KMS-11 (cell line): Measurements from ENCODE around the gene AARS2.
"Not testable (repeated sequence)": the region's sequence is repeated elsewhere in the genome, so short reads cannot be mapped to it uniquely, and the experiment has no call there.

ENCODE experiments used
- H2AFZ ChIP-seq: fragments of 200-600 bp; sonication (generic); 2 replicates; pipeline ENCODE4 v1.6.1; 2016; ENCODE audit warnings: antibody characterized with exemption, mixed run types, low read depth
- H3K27ac ChIP-seq: fragments of 200-600 bp; sonication (generic); 2 replicates; pipeline ENCODE4 v1.6.1; 2016; ENCODE audit warnings: mild to moderate bottlenecking, mixed run types
- H3K27me3 ChIP-seq: fragments of 200-600 bp; sonication (generic); 2 replicates; pipeline ENCODE4 v1.6.1; 2017; ENCODE audit warnings: mild to moderate bottlenecking, low read depth, mixed run types, moderate library complexity; ENCODE audit not compliant: insufficient read depth
- H3K36me3 ChIP-seq: fragments of 200-600 bp; sonication (generic); 2 replicates; pipeline ENCODE4 v1.6.1; 2017; ENCODE audit warnings: mild to moderate bottlenecking, mixed run types; ENCODE audit not compliant: insufficient read depth
- H3K4me1 ChIP-seq: fragments of 200-600 bp; sonication (generic); 2 replicates; pipeline ENCODE4 v1.6.1; 2016; ENCODE audit warnings: mild to moderate bottlenecking, low read depth, mixed run types; ENCODE audit not compliant: poor library complexity, severe bottlenecking
- H3K4me2 ChIP-seq: fragments of 200-600 bp; sonication (generic); 2 replicates; pipeline ENCODE4 v1.7.0; 2016; ENCODE audit warnings: mild to moderate bottlenecking, mixed run types
- H3K4me3 ChIP-seq: fragments of 200-600 bp; sonication (generic); IDR thresholded peaks from 2 replicates; pipeline ENCODE4 v1.6.1; 2017; ENCODE audit warnings: low read depth, low read length, mixed read lengths; ENCODE audit not compliant: insufficient read depth
- H3K79me2 ChIP-seq: fragments of 200-600 bp; sonication (generic); 2 replicates; pipeline ENCODE4 v1.6.1; 2016; ENCODE audit warnings: low read depth, mixed run types; ENCODE audit not compliant: insufficient read depth
- H3K9ac ChIP-seq: fragments of 200-600 bp; sonication (generic); 2 replicates; pipeline ENCODE4 v1.6.1; 2016; ENCODE audit warnings: mild to moderate bottlenecking, mixed run types
- H4K20me1 ChIP-seq: fragments of 200-600 bp; sonication (generic); 2 replicates; pipeline ENCODE4 v1.6.1; 2016; ENCODE audit warnings: mild to moderate bottlenecking, mixed run types; ENCODE audit not compliant: insufficient read depth
- CTCF ChIP-seq: fragments of 200-600 bp; sonication (generic); conservative IDR thresholded peaks from 2 replicates; pipeline ENCODE4 v1.6.1; 2017; ENCODE audit warnings: low read depth, mild to moderate bottlenecking, antibody characterized with exemption, low read length, moderate library complexity, mixed read lengths

Gene AARS2

GRCh38 chr6:44315516-44315915, 2.4 kb upstream of the AARS2 start:
- Histone ChIP-seq H2AFZ (no peak overlapping the region), H3K79me2 (peaks cover 13% of the 10 kb centered on the region; the same call in 1 of the 2 replicates), H4K20me1 (no peaks in the 10 kb centered on the region), H3K4me1 (peaks cover 6% of the 10 kb centered on the region), H3K4me3 (no peak overlapping the region), H3K27ac (no peak overlapping the region), H3K27me3 (no peaks in the 10 kb centered on the region), H3K9ac (no peak overlapping the region), H3K4me2 (no peak overlapping the region), H3K36me3 (no peaks in the 10 kb centered on the region)
- no peak for TF ChIP-seq CTCF

- not testable (repeated sequence) for H3K9ac ChIP-seq, H4K20me1 ChIP-seq, H2AFZ ChIP-seq, H3K27me3 ChIP-seq, H3K36me3 ChIP-seq, H3K4me1 ChIP-seq, H3K27ac ChIP-seq, H3K4me2 ChIP-seq, H3K4me3 ChIP-seq
- peaks cover 13% of the 10 kb centered on the region; the same call in 1 of the 2 replicates for H3K79me2 ChIP-seq
Measured at GRCh38 chr6:44314657-44315056, 1.5 kb upstream of the AARS2 start.

GRCh38 chr6:44311767-44312166, 1.4 kb downstream of the AARS2 start:
- peaks cover 13% of the 10 kb centered on the region; the same call in 1 of the 2 replicates for H3K79me2 ChIP-seq
- peak overlapping the region; percentile 98; the same call in 1 of the 2 replicates for H3K4me2 ChIP-seq
- H3K27me3 ChIP-seq, result no peaks in the 10 kb centered on the region
- no peak overlapping the region for H3K9ac ChIP-seq
- peaks cover 5% of the 10 kb centered on the region; the same call in 1 of the 2 replicates for H3K36me3 ChIP-seq
- no peak overlapping the region for H3K27ac ChIP-seq
- H2AFZ ChIP-seq, result no peak overlapping the region
- H3K4me3 ChIP-seq, result no peak overlapping the region
- TF ChIP-seq CTCF, result no peak
- peaks cover 6% of the 10 kb centered on the region for H3K4me1 ChIP-seq
- no peaks in the 10 kb centered on the region for H4K20me1 ChIP-seq

GRCh38 chr6:44311304-44311703, 1.8 kb downstream of the AARS2 start:
- Histone ChIP-seq H4K20me1 (no peaks in the 10 kb centered on the region), H2AFZ (no peak overlapping the region), H3K79me2 (peaks cover 13% of the 10 kb centered on the region; the same call in 1 of the 2 replicates), H3K9ac (no peak overlapping the region), H3K4me3 (no peak overlapping the region), H3K36me3 (peaks cover 5% of the 10 kb centered on the region; the same call in 1 of the 2 replicates), H3K27me3 (no peaks in the 10 kb centered on the region), H3K27ac (no peak overlapping the region), H3K4me2 (no peak overlapping the region), H3K4me1 (peaks cover 6% of the 10 kb centered on the region)
- no peak for TF ChIP-seq CTCF

GRCh38 chr6:44310241-44310640, 2.9 kb downstream of the AARS2 start:
- H3K36me3 ChIP-seq, result peaks cover 5% of the 10 kb centered on the region; the same call in 1 of the 2 replicates
- H3K4me1 ChIP-seq, result peaks cover 12% of the 10 kb centered on the region
- H3K27ac ChIP-seq, result no peak overlapping the region
- no peak overlapping the region for H3K4me2 ChIP-seq
- peaks cover 13% of the 10 kb centered on the region; the same call in 1 of the 2 replicates for H3K79me2 ChIP-seq
- H3K27me3 ChIP-seq, result no peaks in the 10 kb centered on the region
- H2AFZ ChIP-seq, result no peak overlapping the region
- TF ChIP-seq CTCF, result no peak
- H3K4me3 ChIP-seq, result no peak overlapping the region
- H3K9ac ChIP-seq, result no peak overlapping the region
- H4K20me1 ChIP-seq, result no peaks in the 10 kb centered on the region
